ENCODE measurements around the gene C17orf100. TPM values are rescaled to one million over a fixed set of nuclear protein-coding genes. Genes with fewer than 3 reads are reported as not detected.
A peak's percentile ranks its signal among the peaks of the same experiment; 100 is the strongest.

The C17orf100 gene
- total RNA-seq, 4 donors from 2014 or later, result 0.27 to 1.5 (median 0.57) TPM; not detected in 1

GRCh38 chr17:6669479-6670212 lies 18.1 kb downstream of the C17orf100 start:
- WGBS, 2 donors, result 35 to 38% methylated on average over 8 to 9 of the region's 10 CpGs
- no peak for DNase-seq

GRCh38 chr17:6670571-6670970 lies 19.0 kb downstream of the C17orf100 start:
- 83 to 86% methylated on average over 8 of the region's 8 CpGs for WGBS, 2 donors
- H3K27me3 ChIP-seq, result no peaks in the 10 kb centered on the region
- no peak for DNase-seq
- TF ChIP-seq POLR2A (IDR thresholded peaks at IDR 0.05) (no peak), CTCF (IDR thresholded peaks at IDR 0.05) (no peak)
- no peaks in the 10 kb centered on the region for H3K9me3 ChIP-seq
- H3K4me1 ChIP-seq, result peaks cover 11 to 68% (median 14%) of the 10 kb centered on the region in 3 donors
- no peak overlapping the region for H3K4me3 ChIP-seq
- peak overlapping the region; percentile 31 to 90 (median 79) for H3K27ac ChIP-seq
- H3K36me3 ChIP-seq, result no peaks in the 10 kb centered on the region
- intact Hi-C loops (cut with DNase I), result no loop called here

More at GRCh38 chr17:6669479-6670212, 18.1 kb downstream of the C17orf100 start:
- Histone ChIP-seq H3K27ac (peak overlapping the region; percentile 73 to 90 (median 80)), H3K9me3 (no peaks in the 10 kb centered on the region), H3K4me1 (peaks cover 11 to 62% (median 14%) of the 10 kb centered on the region in 3 donors), H3K27me3 (no peaks in the 10 kb centered on the region), H3K4me3 (peak overlapping the region in 1 of 4 donors; percentile 16), H3K36me3 (no peaks in the 10 kb centered on the region)
- intact Hi-C loops (cut with DNase I), result loop anchor here (10.0 kb wide), 2 partner anchors 175 to 335 kb away; no protein-coding TSS in a partner anchor
- no peak for TF ChIP-seq POLR2A (IDR thresholded peaks at IDR 0.05)
- TF ChIP-seq CTCF (IDR thresholded peaks at IDR 0.05), result no peak

- no peak for TF ChIP-seq POLR2A (IDR thresholded peaks at IDR 0.05)
- no peak for TF ChIP-seq CTCF (IDR thresholded peaks at IDR 0.05)
- no peak overlapping the region for H3K4me3 ChIP-seq
- peak overlapping the region; percentile 31 to 90 (median 79) for H3K27ac ChIP-seq
- intact Hi-C loops (cut with DNase I), result no loop called here
- no peaks in the 10 kb centered on the region for H3K9me3 ChIP-seq
- no peaks in the 10 kb centered on the region for H3K36me3 ChIP-seq
- DNase-seq, result no peak
- WGBS, 2 donors, result 59 to 63% methylated on average over 5 to 6 of the region's 6 CpGs
- peaks cover 11 to 64% (median 14%) of the 10 kb centered on the region in 3 donors for H3K4me1 ChIP-seq
- no peaks in the 10 kb centered on the region for H3K27me3 ChIP-seq
Observed at GRCh38 chr17:6670999-6671398, 19.4 kb downstream of the C17orf100 start.

- Histone ChIP-seq H3K36me3 (no peaks in the 10 kb centered on the region), H3K27ac (peak overlapping the region; percentile 31 to 90 (median 79)), H3K9me3 (no peaks in the 10 kb centered on the region), H3K27me3 (peaks cover 0 to 2% (median 0%) of the 10 kb centered on the region in 4 donors), H3K4me1 (peaks cover 11 to 60% (median 11%) of the 10 kb centered on the region in 3 donors), H3K4me3 (no peak overlapping the region)
- 79 to 90% methylated on average over 2 of the region's 7 CpGs for WGBS, 2 donors
- DNase-seq, result no peak
- intact Hi-C loops (cut with DNase I), result no loop called here
- TF ChIP-seq CTCF (IDR thresholded peaks at IDR 0.05), result no peak
- no peak for TF ChIP-seq POLR2A (IDR thresholded peaks at IDR 0.05)
Observed at GRCh38 chr17:6671431-6671830, 19.9 kb downstream of the C17orf100 start.

DNA sequence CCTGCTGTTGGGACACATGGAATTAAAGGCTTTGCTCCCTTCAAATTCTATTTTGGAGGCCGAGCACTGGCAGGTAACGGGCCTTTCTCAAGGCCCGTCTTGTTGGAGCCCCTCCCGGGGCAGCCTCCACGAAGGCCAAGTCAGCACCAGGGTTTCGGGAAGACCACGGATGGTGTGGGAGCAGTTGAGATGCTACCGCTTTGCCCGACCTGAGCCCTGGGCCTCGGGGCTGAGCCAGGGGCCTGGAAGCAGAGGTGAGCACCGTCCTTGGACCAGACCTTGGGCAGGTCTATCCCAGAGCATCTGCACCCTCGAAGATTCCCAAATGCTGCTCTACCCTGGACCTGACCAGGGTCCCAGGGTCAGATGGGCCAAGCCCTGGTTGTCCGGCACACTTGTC lies 23.0 kb downstream of the C17orf100 start:
- H3K36me3 ChIP-seq, result no peaks in the 10 kb centered on the region
- DNase-seq, result no peak
- H3K27ac ChIP-seq, result no peak overlapping the region
- no peaks in the 10 kb centered on the region for H3K9me3 ChIP-seq
- WGBS, 2 donors, result 100% methylated on average over 1 of the region's 13 CpGs; no CpG with 5 or more reads in 1 of the 2 donors
- TF ChIP-seq CTCF (IDR thresholded peaks at IDR 0.05) (no peak), POLR2A (IDR thresholded peaks at IDR 0.05) (no peak)
- intact Hi-C loops (cut with DNase I), result no loop called here
- peaks cover 0 to 46% (median 8%) of the 10 kb centered on the region in 3 donors for H3K4me1 ChIP-seq
- H3K4me3 ChIP-seq, result no peak overlapping the region
- H3K27me3 ChIP-seq, result peaks cover 0 to 31% (median 0%) of the 10 kb centered on the region in 4 donors

Measured in esophagus squamous epithelium (tissue), 5 donors.